Measurements from ENCODE around the gene ACSL5. TPM values are rescaled to one million over a fixed set of nuclear protein-coding genes. Genes with fewer than 3 reads are reported as not detected.
A peak's percentile ranks its signal among the peaks of the same experiment; 100 is the strongest.

The ACSL5 gene
- total and polyA plus RNA-seq, 2 of the 4 experiments (the other 2 are of a cell fraction) = 0.87 to 1.3 TPM

DNA sequence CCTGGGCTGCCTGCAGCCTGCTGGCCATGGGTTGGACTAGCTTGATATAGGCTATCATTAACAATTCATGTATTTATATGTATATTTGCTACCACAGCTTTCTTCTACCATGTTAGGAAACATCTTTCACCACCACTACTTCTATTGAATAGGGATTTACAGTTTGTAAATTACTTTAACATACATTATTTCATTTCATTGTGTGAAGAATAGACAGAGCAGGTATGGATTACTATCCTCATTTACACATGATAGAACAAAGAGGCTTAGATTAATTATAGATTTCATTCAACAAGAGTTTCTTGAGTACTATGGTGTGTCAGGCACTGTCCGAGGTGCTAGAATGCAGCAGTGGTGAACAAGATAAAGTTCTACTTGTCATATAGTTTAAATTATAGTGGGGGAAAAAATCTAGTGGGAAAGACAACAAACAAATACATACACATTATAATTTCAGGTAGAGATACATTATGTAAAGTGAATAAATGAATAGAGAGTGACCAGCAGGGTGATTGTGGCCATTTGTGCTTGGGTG, 93.7 kb downstream of the ACSL5 start:
- Histone ChIP-seq H2AK9ac (replicated peaks; ENCODE audit: low read depth, low read length, poor library complexity) (no peak overlapping the region), H2BK15ac (ENCODE audit: low read depth, low read length) (no peak overlapping the region), H2BK5ac (ENCODE audit: low read depth, low read length, poor library complexity, severe bottlenecking) (no peak overlapping the region), H3K56ac (ENCODE audit: extremely low read depth, insufficient read depth, low read length) (no peak overlapping the region), H3K14ac (replicated peaks; ENCODE audit: low read depth, low read length) (no peak overlapping the region), H3K18ac (ENCODE audit: low read depth, low read length) (no peak overlapping the region), H2AFZ (replicated peaks; ENCODE audit: low read length, poor library complexity) (no peak overlapping the region), H3K4me3 (ENCODE audit: insufficient read depth, low read depth, low read length) (no peak overlapping the region), H3K27ac (ENCODE audit: insufficient read depth, low read length) (no peak overlapping the region), H4K20me1 (ENCODE audit: insufficient read depth, low read length) (no peaks in the 10 kb centered on the region), H3K9ac (ENCODE audit: low read depth, low read length) (no peak overlapping the region), H3K4me2 (ENCODE audit: low read depth, low read length) (no peak overlapping the region), H4K91ac (ENCODE audit: insufficient read depth, low read depth, low read length) (no peak overlapping the region), H3K9me1 (ENCODE audit: insufficient read depth, low read length) (peaks cover 2% of the 10 kb centered on the region; the same call in 1 of the 2 replicates), H2AK5ac (ENCODE audit: low read depth, low read length) (no peak overlapping the region), H2BK120ac (ENCODE audit: low read depth, low read length) (no peak overlapping the region), H3K9me3 (ENCODE audit: control insufficient read depth, insufficient read depth, low read length) (no peaks in the 10 kb centered on the region), H3K36me3 (ENCODE audit: control insufficient read depth, insufficient read depth, low read length) (peaks cover 11% of the 10 kb centered on the region), H4K5ac (ENCODE audit: low read depth, low read length) (no peak overlapping the region), H4K8ac (ENCODE audit: low read depth in 2 of 2, low read length in 2 of 2) (no peak overlapping the region), H3K23ac (ENCODE audit: low read depth, low read length) (no peak overlapping the region), H3K79me1 (ENCODE audit: low read depth in 1 of 2, low read length in 2 of 2) (peaks cover 4 to 7% of the 10 kb centered on the region in 2 experiments; a peak in 3 of 4 replicates), H3K4me1 (ENCODE audit: control insufficient read depth, insufficient read depth, low read length) (no peaks in the 10 kb centered on the region), H2BK20ac (ENCODE audit: low read depth, low read length) (no peak overlapping the region), H3K4ac (ENCODE audit: low read depth, low read length) (no peak overlapping the region), H3K27me3 (ENCODE audit: control insufficient read depth, insufficient read depth, low read length) (no peaks in the 10 kb centered on the region)
- intact Hi-C loops (cut with micrococcal nuclease) (no loop called here), in situ Hi-C loops (cut with MboI; ENCODE audit: low sequenced_read_pairs) (no loop called here), dilution Hi-C loops (cut with HindIII; ENCODE audit: low sequenced_read_pairs, unreplicated experiment) (no loop called here)
- POLR2A ChIA-PET (ENCODE audit: unreplicated experiment) = no interaction called here
- CTCF ChIA-PET = no interaction called here
- TF ChIP-seq MAFK (IDR thresholded peaks at IDR 0.05; ENCODE audit: low read depth, low read length) (no peak), RFX5 (IDR thresholded peaks at IDR 0.05; ENCODE audit: low read depth, low read length) (no peak), BHLHE40 (IDR thresholded peaks at IDR 0.05; ENCODE audit: low read depth, low read length) (no peak), FOS (IDR thresholded peaks at IDR 0.05; ENCODE audit: low read depth, low read length) (no peak), CHD1 (IDR thresholded peaks at IDR 0.05; ENCODE audit: low read depth, low read length) (no peak), NFE2L2 (IDR thresholded peaks at IDR 0.05; ENCODE audit: low read depth, low read length) (no peak), RCOR1 (IDR thresholded peaks at IDR 0.05; ENCODE audit: insufficient replicate concordance, low read length) (no peak), CEBPB (IDR thresholded peaks at IDR 0.05; ENCODE audit: low read depth, low read length) (no peak), MAZ (IDR thresholded peaks at IDR 0.05; ENCODE audit: borderline replicate concordance, low read depth, low read length) (no peak), SMC3 (IDR thresholded peaks at IDR 0.05; ENCODE audit: low read depth, low read length) (no peak), MXI1 (IDR thresholded peaks at IDR 0.05; ENCODE audit: borderline replicate concordance, low read depth, low read length) (no peak), RAD21 (IDR thresholded peaks at IDR 0.05; ENCODE audit: low read length) (no peak), POLR2A (IDR thresholded peaks at IDR 0.05; ENCODE audit: low read depth, low read length) (no peak)
- TF ChIP-seq, protein P1, sequence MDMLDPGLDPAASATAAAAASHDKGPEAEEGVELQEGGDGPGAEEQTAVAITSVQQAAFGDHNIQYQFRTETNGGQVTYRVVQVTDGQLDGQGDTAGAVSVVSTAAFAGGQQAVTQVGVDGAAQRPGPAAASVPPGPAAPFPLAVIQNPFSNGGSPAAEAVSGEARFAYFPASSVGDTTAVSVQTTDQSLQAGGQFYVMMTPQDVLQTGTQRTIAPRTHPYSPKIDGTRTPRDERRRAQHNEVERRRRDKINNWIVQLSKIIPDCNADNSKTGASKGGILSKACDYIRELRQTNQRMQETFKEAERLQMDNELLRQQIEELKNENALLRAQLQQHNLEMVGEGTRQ (IDR thresholded peaks at IDR 0.05; ENCODE audit: low read depth, low read length) = no peak
- TF ChIP-seq, protein P2, sequence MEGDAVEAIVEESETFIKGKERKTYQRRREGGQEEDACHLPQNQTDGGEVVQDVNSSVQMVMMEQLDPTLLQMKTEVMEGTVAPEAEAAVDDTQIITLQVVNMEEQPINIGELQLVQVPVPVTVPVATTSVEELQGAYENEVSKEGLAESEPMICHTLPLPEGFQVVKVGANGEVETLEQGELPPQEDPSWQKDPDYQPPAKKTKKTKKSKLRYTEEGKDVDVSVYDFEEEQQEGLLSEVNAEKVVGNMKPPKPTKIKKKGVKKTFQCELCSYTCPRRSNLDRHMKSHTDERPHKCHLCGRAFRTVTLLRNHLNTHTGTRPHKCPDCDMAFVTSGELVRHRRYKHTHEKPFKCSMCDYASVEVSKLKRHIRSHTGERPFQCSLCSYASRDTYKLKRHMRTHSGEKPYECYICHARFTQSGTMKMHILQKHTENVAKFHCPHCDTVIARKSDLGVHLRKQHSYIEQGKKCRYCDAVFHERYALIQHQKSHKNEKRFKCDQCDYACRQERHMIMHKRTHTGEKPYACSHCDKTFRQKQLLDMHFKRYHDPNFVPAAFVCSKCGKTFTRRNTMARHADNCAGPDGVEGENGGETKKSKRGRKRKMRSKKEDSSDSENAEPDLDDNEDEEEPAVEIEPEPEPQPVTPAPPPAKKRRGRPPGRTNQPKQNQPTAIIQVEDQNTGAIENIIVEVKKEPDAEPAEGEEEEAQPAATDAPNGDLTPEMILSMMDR (conservative IDR thresholded peaks at IDR 0.05; ENCODE audit: low read depth, low read length) = no peak
- ATAC-seq (ENCODE audit: low read depth) (no peak), DNase-seq (peak; percentile 3)
- no CpG with 5 or more reads among the region's 1 CpG for WGBS, 2 experiments (ENCODE audit: extremely low coverage in 2 of 2, insufficient read length in 1 of 2)
- no TSS peak for BruUV-seq (replicated peaks)

Data from IMR-90 (cell line).